IPS DF 6.9 (cell line): ENCODE data around the gene S100A11.

Source experiments
- DNase-seq: peaks from one replicate; pipeline ENCODE4 v3.0.0-alpha.2; 2013; ENCODE audit warnings: low read depth, low spot score
- H3K27ac ChIP-seq: one replicate; pipeline ENCODE4 v1.5.1; 2013; ENCODE audit warnings: low read length, control low read depth
- H3K27me3 ChIP-seq: 2 replicates; pipeline ENCODE4 v1.6.1; 2013; ENCODE audit warnings: mild to moderate bottlenecking, low read length; ENCODE audit not compliant: control insufficient read depth, insufficient read depth
- H3K36me3 ChIP-seq: 2 replicates; pipeline ENCODE4 v1.6.1; 2013; ENCODE audit warnings: low read length; ENCODE audit not compliant: control insufficient read depth, insufficient read depth
- H3K4me1 ChIP-seq: 2 replicates; pipeline ENCODE4 v1.6.1; 2013; ENCODE audit warnings: low read length; ENCODE audit not compliant: control insufficient read depth, insufficient read depth
- H3K4me3 ChIP-seq: 2 replicates; pipeline ENCODE4 v1.5.1; 2013; ENCODE audit warnings: mild to moderate bottlenecking, low read length
- H3K9me3 ChIP-seq: 2 replicates; pipeline ENCODE4 v1.6.1; 2013; ENCODE audit warnings: low read length, inconsistent platforms; ENCODE audit not compliant: control insufficient read depth, insufficient read depth
- WGBS: extraction: QIAGEN DNeasy Blood & Tissue Kit; methylation state at CpG from one replicate; pipeline ENCODE4 v1.1.7; 2013; ENCODE audit warnings: mixed read lengths, missing lambda C conversion rate; ENCODE audit not compliant: insufficient read length, insufficient coverage; 5-methylcytosine and 5-hydroxymethylcytosine counted together

The S100A11 gene

GRCh38 chr1:152003846-152004442, 32.9 kb downstream of the S100A11 start:
- Histone ChIP-seq H3K4me3 (no peak overlapping the region), H3K4me1 (0 out of 2 replicates have a peak, but pooled peaks cover 2% of the 10 kb centered on the region), H3K27me3 (no peaks in the 10 kb centered on the region), H3K9me3 (no peaks in the 10 kb centered on the region), H3K36me3 (no peaks in the 10 kb centered on the region), H3K27ac (no peak overlapping the region)
- WGBS, result no CpG with 5 or more reads among the region's 4 CpGs
- DNase-seq, result no peak

- Histone ChIP-seq H3K4me1 (0 out of 2 replicates have a peak, but pooled peaks cover 2% of the 10 kb centered on the region), H3K9me3 (no peaks in the 10 kb centered on the region), H3K27ac (no peak overlapping the region), H3K36me3 (no peaks in the 10 kb centered on the region), H3K27me3 (no peaks in the 10 kb centered on the region), H3K4me3 (no peak overlapping the region)
- WGBS, result no CpG with 5 or more reads among the region's 3 CpGs
- no peak for DNase-seq
These were observed 33.8 kb downstream of the S100A11 start for GRCh38 chr1:152002960-152003359.

GRCh38 chr1:152001631-152002584, 34.9 kb downstream of the S100A11 start:
- Histone ChIP-seq H3K36me3 (no peaks in the 10 kb centered on the region), H3K27ac (no peak overlapping the region), H3K9me3 (no peaks in the 10 kb centered on the region), H3K27me3 (no peaks in the 10 kb centered on the region), H3K4me1 (0 out of 2 replicates have a peak, but pooled peaks cover 2% of the 10 kb centered on the region), H3K4me3 (no peak overlapping the region)
- DNase-seq, result no peak
- no CpG with 5 or more reads among the region's 4 CpGs for whole genome bisulfite sequencing

- Histone ChIP-seq H3K4me3 (no peak overlapping the region), H3K27me3 (no peaks in the 10 kb centered on the region), H3K4me1 (0 out of 2 replicates have a peak, but pooled peaks cover 2% of the 10 kb centered on the region), H3K36me3 (no peaks in the 10 kb centered on the region), H3K27ac (no peak overlapping the region), H3K9me3 (no peaks in the 10 kb centered on the region)
- no CpG with 5 or more reads among the region's 4 CpGs for WGBS
- DNase-seq, result no peak
These were observed 35.7 kb downstream of the S100A11 start for GRCh38 chr1:152000964-152001630.

- 0 out of 2 replicates have a peak, but pooled peaks cover 5% of the 10 kb centered on the region for H3K4me1 ChIP-seq
- no peaks in the 10 kb centered on the region for H3K9me3 ChIP-seq
- no peaks in the 10 kb centered on the region for H3K36me3 ChIP-seq
- DNase-seq, result no peak
- H3K4me3 ChIP-seq, result no peak overlapping the region
- no peak overlapping the region for H3K27ac ChIP-seq
- no peaks in the 10 kb centered on the region for H3K27me3 ChIP-seq
These were observed 38.0 kb downstream of the S100A11 start for GRCh38 chr1:151998611-151999362.

- Histone ChIP-seq H3K4me3 (no peak overlapping the region), H3K9me3 (no peaks in the 10 kb centered on the region), H3K27ac (no peak overlapping the region), H3K36me3 (no peaks in the 10 kb centered on the region), H3K4me1 (0 out of 2 replicates have a peak, but pooled peaks cover 5% of the 10 kb centered on the region), H3K27me3 (no peaks in the 10 kb centered on the region)
- WGBS, result no CpG with 5 or more reads among the region's 1 CpG
- DNase-seq, result no peak
These were observed 39.6 kb downstream of the S100A11 start for GRCh38 chr1:151997284-151997570.

GRCh38 chr1:151995774-151996173, 41.0 kb downstream of the S100A11 start:
- Histone ChIP-seq H3K4me3 (no peak overlapping the region), H3K9me3 (no peaks in the 10 kb centered on the region), H3K27ac (no peak overlapping the region), H3K27me3 (no peaks in the 10 kb centered on the region), H3K4me1 (0 out of 2 replicates have a peak, but pooled peaks cover 4% of the 10 kb centered on the region), H3K36me3 (no peaks in the 10 kb centered on the region)
- WGBS, result no CpG with 5 or more reads among the region's 2 CpGs
- DNase-seq, result no peak

- no peaks in the 10 kb centered on the region for H3K36me3 ChIP-seq
- H3K27ac ChIP-seq, result no peak overlapping the region
- H3K9me3 ChIP-seq, result no peaks in the 10 kb centered on the region
- H3K4me3 ChIP-seq, result no peak overlapping the region
- H3K27me3 ChIP-seq, result no peaks in the 10 kb centered on the region
- WGBS, result no CpG with 5 or more reads among the region's 6 CpGs
- H3K4me1 ChIP-seq, result 0 out of 2 replicates have a peak, but pooled peaks cover 4% of the 10 kb centered on the region
- no peak for DNase-seq
These were observed 41.8 kb downstream of the S100A11 start for GRCh38 chr1:151994956-151995355.

GRCh38 chr1:151993734-151994496, 42.9 kb downstream of the S100A11 start, which contains the start of gene S100A10:
Gene S100A10 (minus strand): TSS chr1:151993859. CDS start chr1:151986230, 7,629 bp downstream.
- no CpG with 5 or more reads among the region's 69 CpGs for WGBS
- no peak for DNase-seq

More at GRCh38 chr1:151993734-151994496, 42.9 kb downstream of the S100A11 start, which contains the start of gene S100A10:
- peak within 1 kb of the TSS; percentile 66; the same call in 1 of the 2 replicates for H3K4me3 ChIP-seq
- H3K9me3 ChIP-seq, result no peaks in the 10 kb centered on the region
- no peaks in the 10 kb centered on the region for H3K27me3 ChIP-seq
- H3K4me1 ChIP-seq, result 0 out of 2 replicates have a peak, but pooled peaks cover 5% of the 10 kb centered on the region
- no peak within 1 kb of the TSS for H3K27ac ChIP-seq
- no peaks in the 10 kb centered on the region for H3K36me3 ChIP-seq
